Thoracic aorta (tissue), 2 donors: ENCODE results near the gene SLC26A11. TPM values are rescaled to one million over a fixed set of nuclear protein-coding genes. Genes with fewer than 3 reads are reported as not detected.
"Not testable (repeated sequence)": the region's sequence is repeated elsewhere in the genome, so short reads cannot be mapped to it uniquely, and the experiment has no call there.

ENCODE experiments used
- ATAC-seq: fragments of 150-250 bp; one replicate; pipeline ENCODE4 v1.8.0; 2017; ENCODE audit warnings: low read depth; ENCODE audit not compliant: insufficient number of reproducible peaks, low FRiP score
- DNase-seq: peaks from one replicate; pipeline ENCODE4 v3.0.0-alpha.2; 2020; ENCODE audit warnings: low spot score
- H3K27ac ChIP-seq, 2 donors: fragments of 200-600 bp; sonication (generic); 1 replicate in 1 of 2; 2 replicates in 1 of 2; pipeline ENCODE4 v1.5.1; 2016; ENCODE audit warnings: mild to moderate bottlenecking in 2 of 2, moderate library complexity in 2 of 2
- H3K27me3 ChIP-seq: fragments of 200-600 bp; sonication (generic); replicated peaks from 2 replicates; pipeline ENCODE4 v1.6.0; 2016; ENCODE audit warnings: mild to moderate bottlenecking; ENCODE audit not compliant: insufficient read depth
- H3K36me3 ChIP-seq: fragments of 200-600 bp; sonication (generic); one replicate; pipeline ENCODE4 v1.5.1; 2016
- H3K4me1 ChIP-seq, 2 donors: fragments of 200-600 bp; sonication (generic); 1 replicate in 1 of 2; 2 replicates in 1 of 2; pipeline versions ENCODE4 v1.5.1 to v1.6.0; 2016; ENCODE audit warnings: low read depth in 2 of 2, mild to moderate bottlenecking in 1 of 2; ENCODE audit not compliant: control insufficient read depth in 1 of 2
- H3K4me3 ChIP-seq: fragments of 200-600 bp; sonication (generic); 2 replicates; pipeline ENCODE4 v1.5.1; 2016; ENCODE audit warnings: mild to moderate bottlenecking
- H3K9me3 ChIP-seq: fragments of 200-600 bp; sonication (generic); 2 replicates; pipeline ENCODE4 v1.5.1; 2016
- total RNA-seq, 2 donors: library from RNA; depleted of rRNA; stranded (reverse); fragments of >200 nt; gene quantifications; one replicate each; pipeline versions ENCODE4 v1.1.0 to v1.2.3, GENCODE V29; 2016
- TF ChIP-seq, protein P1 (sequence below): fragments of 200-600 bp; sonication (generic); IDR thresholded peaks from one replicate; pipeline ENCODE4 v1.5.1; 2019; ENCODE audit warnings: antibody characterized with exemption

SLC26A11 gene
- total RNA-seq, 2 donors from 2014 or later: 41.1 to 69.2 TPM

DNA sequence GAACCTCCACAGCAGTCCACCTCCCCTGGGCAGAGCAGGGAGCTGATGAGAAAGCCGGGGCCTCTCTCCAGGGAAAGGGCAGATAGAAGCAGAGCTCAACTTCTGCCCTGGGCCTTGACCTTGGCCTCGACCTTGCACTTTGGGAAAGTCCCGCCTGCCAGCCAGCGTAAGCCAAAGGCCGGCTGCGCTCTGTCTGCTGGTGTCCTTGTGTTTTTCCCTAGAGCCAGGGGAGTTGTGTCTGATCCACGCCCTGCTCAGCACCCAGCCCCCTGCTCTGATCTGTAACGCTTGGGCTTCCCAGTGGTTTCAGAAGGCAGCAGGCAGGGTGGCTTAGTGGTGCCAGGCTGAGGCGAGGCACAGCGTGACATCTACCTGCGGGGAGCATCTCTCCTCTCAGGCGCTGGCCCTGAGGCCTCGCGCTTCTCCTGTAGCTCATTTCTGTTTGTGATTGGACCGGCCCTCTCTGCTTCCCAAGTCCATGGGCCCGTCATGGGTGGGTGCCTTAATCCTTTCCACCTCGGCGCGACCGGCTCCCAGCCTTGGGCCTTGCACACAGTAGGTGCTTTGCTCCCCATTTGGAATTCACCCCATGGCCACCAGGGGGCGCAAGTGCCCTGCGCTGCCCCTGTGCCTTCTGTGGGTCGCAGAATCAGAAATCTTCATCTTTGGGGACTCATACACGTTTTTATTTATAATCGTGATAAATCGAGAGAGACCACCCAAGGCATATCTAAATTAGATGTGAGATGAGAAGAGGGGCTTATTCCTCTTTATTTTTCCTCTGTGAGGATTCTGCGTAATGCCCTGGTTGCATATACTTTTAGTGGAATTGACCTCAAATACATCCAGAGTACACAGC, 24.3 kb upstream of the SLC26A11 start:
- no peaks in the 10 kb centered on the region for H3K36me3 ChIP-seq
- DNase-seq (no peak), ATAC-seq (no peak)
- no peak overlapping the region for H3K27ac ChIP-seq
- H3K9me3 ChIP-seq: no peaks in the 10 kb centered on the region
- TF ChIP-seq, protein P1, sequence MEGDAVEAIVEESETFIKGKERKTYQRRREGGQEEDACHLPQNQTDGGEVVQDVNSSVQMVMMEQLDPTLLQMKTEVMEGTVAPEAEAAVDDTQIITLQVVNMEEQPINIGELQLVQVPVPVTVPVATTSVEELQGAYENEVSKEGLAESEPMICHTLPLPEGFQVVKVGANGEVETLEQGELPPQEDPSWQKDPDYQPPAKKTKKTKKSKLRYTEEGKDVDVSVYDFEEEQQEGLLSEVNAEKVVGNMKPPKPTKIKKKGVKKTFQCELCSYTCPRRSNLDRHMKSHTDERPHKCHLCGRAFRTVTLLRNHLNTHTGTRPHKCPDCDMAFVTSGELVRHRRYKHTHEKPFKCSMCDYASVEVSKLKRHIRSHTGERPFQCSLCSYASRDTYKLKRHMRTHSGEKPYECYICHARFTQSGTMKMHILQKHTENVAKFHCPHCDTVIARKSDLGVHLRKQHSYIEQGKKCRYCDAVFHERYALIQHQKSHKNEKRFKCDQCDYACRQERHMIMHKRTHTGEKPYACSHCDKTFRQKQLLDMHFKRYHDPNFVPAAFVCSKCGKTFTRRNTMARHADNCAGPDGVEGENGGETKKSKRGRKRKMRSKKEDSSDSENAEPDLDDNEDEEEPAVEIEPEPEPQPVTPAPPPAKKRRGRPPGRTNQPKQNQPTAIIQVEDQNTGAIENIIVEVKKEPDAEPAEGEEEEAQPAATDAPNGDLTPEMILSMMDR: peak; percentile 89
- no peak overlapping the region for H3K4me3 ChIP-seq
- H3K27me3 ChIP-seq: no peaks in the 10 kb centered on the region
- H3K4me1 ChIP-seq: peaks cover 0 to 8% of the 10 kb centered on the region in 2 donors

- Histone ChIP-seq H3K36me3 (no peaks in the 10 kb centered on the region), H3K9me3 (no peaks in the 10 kb centered on the region), H3K4me3 (no peak overlapping the region), H3K4me1 (peaks cover 0 to 4% of the 10 kb centered on the region in 2 donors), H3K27me3 (no peaks in the 10 kb centered on the region), H3K27ac (no peak overlapping the region)
- DNase-seq (no peak), ATAC-seq (no peak)
- TF ChIP-seq, protein P1: no peak
Observed at GRCh38 chr17:80196652-80197051, 23.6 kb upstream of the SLC26A11 start.

GRCh38 chr17:80198144-80198661, 22.0 kb upstream of the SLC26A11 start:
- Histone ChIP-seq H3K27me3 (no peaks in the 10 kb centered on the region), H3K4me3 (no peak overlapping the region), H3K27ac (no peak overlapping the region), H3K9me3 (no peaks in the 10 kb centered on the region), H3K4me1 (no peaks in the 10 kb centered on the region), H3K36me3 (no peaks in the 10 kb centered on the region)
- ATAC-seq (no peak), DNase-seq (no peak)
- TF ChIP-seq, protein P1: no peak

- not testable (repeated sequence) for DNase-seq, ATAC-seq, H3K4me3 ChIP-seq, H3K36me3 ChIP-seq, H3K9me3 ChIP-seq, H3K4me1 ChIP-seq, H3K27me3 ChIP-seq, H3K27ac ChIP-seq
Observed at GRCh38 chr17:80199295-80199694, 20.9 kb upstream of the SLC26A11 start.

DNA sequence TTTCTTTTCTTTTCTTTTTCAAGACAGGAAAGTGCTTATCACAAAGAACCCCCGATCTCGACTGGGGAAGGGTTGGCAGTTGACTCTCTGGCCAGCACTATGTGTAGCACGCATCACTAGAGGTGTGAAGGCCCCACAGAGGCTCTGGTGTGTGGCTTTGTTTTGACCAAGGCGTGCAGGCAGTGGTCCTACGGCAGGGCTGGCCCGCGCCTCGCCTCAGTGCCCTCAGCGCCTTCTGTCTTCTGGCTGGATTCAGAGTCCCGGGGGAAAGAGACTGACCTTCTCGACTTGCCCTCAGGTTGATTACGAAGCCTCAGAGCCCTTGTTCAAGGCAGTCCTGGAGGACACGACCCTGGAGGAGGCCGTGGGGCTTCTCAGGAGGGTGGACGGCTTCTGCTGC, 18.8 kb upstream of the SLC26A11 start:
- Histone ChIP-seq H3K9me3 (no peaks in the 10 kb centered on the region), H3K27ac (no peak overlapping the region), H3K4me1 (no peaks in the 10 kb centered on the region), H3K36me3 (no peaks in the 10 kb centered on the region), H3K27me3 (no peaks in the 10 kb centered on the region), H3K4me3 (no peak overlapping the region)
- TF ChIP-seq, protein P1: no peak
- ATAC-seq: no peak
- no peak for DNase-seq
